Right lobe of liver (tissue), 6 donors: Measurements from ENCODE around the gene XRCC4. TPM values are rescaled to one million over a fixed set of nuclear protein-coding genes. Genes with fewer than 3 reads are reported as not detected.

Experiments used
- ATAC-seq, 4 donors: fragments of 200-7000 bp; cut with Tn5 transposase; one replicate each; pipeline ENCODE4 v1.9.1; 2020; ENCODE audit warnings: mild to moderate bottlenecking in 4 of 4, moderate library complexity in 4 of 4
- DNase-seq, 3 donors: peaks; one replicate each; pipeline ENCODE4 v3.0.0-alpha.2; 2020
- H3K27ac ChIP-seq, 3 donors: fragments of 200-600 bp; one replicate each; pipeline ENCODE4 v1.8.0; 2022
- H3K27me3 ChIP-seq, 2 donors: fragments of 200-600 bp; one replicate each; pipeline ENCODE4 v1.8.0; 2022
- H3K36me3 ChIP-seq, 4 donors: fragments of 200-600 bp; sonication (generic) in 1 of 4; one replicate each; pipeline versions ENCODE4 v1.5.1 to v1.8.0; 2017 to 2022; ENCODE audit warnings: control low read depth in 1 of 4
- H3K4me1 ChIP-seq, 4 donors: fragments of 200-600 bp; sonication (generic) in 1 of 4; one replicate each; pipeline versions ENCODE4 v1.5.1 to v1.8.0; 2017 to 2022; ENCODE audit warnings: control low read depth in 1 of 4
- H3K4me3 ChIP-seq, 3 donors: fragments of 200-600 bp; one replicate each; pipeline ENCODE4 v1.8.0; 2022
- H3K9me3 ChIP-seq, 4 donors: fragments of 200-600 bp; sonication (generic) in 1 of 4; one replicate each; pipeline versions ENCODE4 v1.5.1 to v1.8.0; 2017 to 2022; ENCODE audit warnings: control low read depth in 1 of 4
- POLR2A ChIP-seq: fragments of 450-650 bp; IDR thresholded peaks from one replicate; pipeline ENCODE4 v1.6.1; 2017; ENCODE audit warnings: antibody characterized with exemption, mild to moderate bottlenecking
- WGBS: methylation state at CpG from one replicate; pipeline ENCODE4 v1.1.6; 2018; ENCODE audit warnings: low coverage, low lambda C conversion rate; ENCODE audit not compliant: insufficient coverage; ENCODE audit errors: missing lambda C conversion rate; 5-methylcytosine and 5-hydroxymethylcytosine counted together
- intact Hi-C, 2 donors: fragments of 100-400 bp; cut with DNase I; formaldehyde crosslinking; loops; one replicate each; pipeline versions ENCODE4 v1.11.2 to v1.14.1; 2022
- total RNA-seq, 6 experiments: library from RNA; depleted of rRNA in 2 of 6; stranded (reverse); fragments of >200 nt in 2 of 6; fragmentation: NEBNext Ultra II Directional in 3 of 6; extraction: Animal tissue kit (Norgen Biotek cat#: 25700) in 3 of 6; gene quantifications; one replicate each; pipeline versions ENCODE4 v1.1.0 to v1.2.4, GENCODE V29; 2016 to 2023
- TF ChIP-seq, protein P1 (sequence below), 4 donors: fragments of 200-600 bp in 3 of 4; fragments of 450-650 bp in 1 of 4; IDR thresholded peaks; one replicate each; pipeline versions ENCODE4 v1.5.1 to v1.8.0; 2016 to 2022; ENCODE audit warnings: antibody characterized with exemption in 4 of 4, mild to moderate bottlenecking in 2 of 4
- donor health status: DM: no; HTN: yes; CAD: no.
- donor health status: DM: no; HTN: no; CAD: no.
- donor health status: DM: no; HTN: no; CAD: no.
- donor health status: DM: no; HTN: yes; CAD: no.
- donor health status: DM: no; HTN: yes; CAD: no.

XRCC4 gene
- total RNA-seq, 6 experiments from 2014 or later = 1.6 to 4.8 (median 2.5) TPM

DNA sequence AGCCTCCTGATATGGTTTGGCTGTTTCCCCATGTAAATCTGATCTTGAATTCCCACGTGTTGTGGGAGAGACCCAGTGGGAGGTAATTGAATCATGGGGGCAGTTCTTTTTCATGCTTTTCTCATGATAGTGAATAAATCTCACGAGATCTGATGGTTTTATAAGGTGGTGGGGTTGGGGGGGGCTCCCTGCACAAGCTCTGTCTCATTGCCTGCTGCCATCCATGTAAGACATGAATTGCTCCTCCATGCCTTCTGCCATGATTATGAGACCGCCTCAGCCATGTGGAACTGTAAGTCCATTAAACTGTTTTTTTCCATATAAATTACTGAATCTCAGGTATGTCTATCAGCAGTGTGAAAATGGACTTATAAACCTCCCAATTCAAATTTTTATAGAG, 12.8 kb downstream of the XRCC4 start:
- intact Hi-C loops = no loop called here
- H3K36me3 ChIP-seq = no peaks in the 10 kb centered on the region
- no peak overlapping the region for H3K27ac ChIP-seq
- no peak for ATAC-seq
- H3K4me1 ChIP-seq = peaks cover 0 to 6% (median 0%) of the 10 kb centered on the region in 4 donors
- WGBS = 93% methylated on average over 3 of the region's 3 CpGs
- H3K9me3 ChIP-seq = peaks cover 0 to 4% (median 0%) of the 10 kb centered on the region in 4 donors
- no peak for DNase-seq
- H3K4me3 ChIP-seq = no peak overlapping the region
- TF ChIP-seq POLR2A = no peak
- TF ChIP-seq, protein P1, sequence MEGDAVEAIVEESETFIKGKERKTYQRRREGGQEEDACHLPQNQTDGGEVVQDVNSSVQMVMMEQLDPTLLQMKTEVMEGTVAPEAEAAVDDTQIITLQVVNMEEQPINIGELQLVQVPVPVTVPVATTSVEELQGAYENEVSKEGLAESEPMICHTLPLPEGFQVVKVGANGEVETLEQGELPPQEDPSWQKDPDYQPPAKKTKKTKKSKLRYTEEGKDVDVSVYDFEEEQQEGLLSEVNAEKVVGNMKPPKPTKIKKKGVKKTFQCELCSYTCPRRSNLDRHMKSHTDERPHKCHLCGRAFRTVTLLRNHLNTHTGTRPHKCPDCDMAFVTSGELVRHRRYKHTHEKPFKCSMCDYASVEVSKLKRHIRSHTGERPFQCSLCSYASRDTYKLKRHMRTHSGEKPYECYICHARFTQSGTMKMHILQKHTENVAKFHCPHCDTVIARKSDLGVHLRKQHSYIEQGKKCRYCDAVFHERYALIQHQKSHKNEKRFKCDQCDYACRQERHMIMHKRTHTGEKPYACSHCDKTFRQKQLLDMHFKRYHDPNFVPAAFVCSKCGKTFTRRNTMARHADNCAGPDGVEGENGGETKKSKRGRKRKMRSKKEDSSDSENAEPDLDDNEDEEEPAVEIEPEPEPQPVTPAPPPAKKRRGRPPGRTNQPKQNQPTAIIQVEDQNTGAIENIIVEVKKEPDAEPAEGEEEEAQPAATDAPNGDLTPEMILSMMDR (IDR thresholded peaks at IDR 0.05) = no peak
- H3K27me3 ChIP-seq = no peaks in the 10 kb centered on the region

DNA sequence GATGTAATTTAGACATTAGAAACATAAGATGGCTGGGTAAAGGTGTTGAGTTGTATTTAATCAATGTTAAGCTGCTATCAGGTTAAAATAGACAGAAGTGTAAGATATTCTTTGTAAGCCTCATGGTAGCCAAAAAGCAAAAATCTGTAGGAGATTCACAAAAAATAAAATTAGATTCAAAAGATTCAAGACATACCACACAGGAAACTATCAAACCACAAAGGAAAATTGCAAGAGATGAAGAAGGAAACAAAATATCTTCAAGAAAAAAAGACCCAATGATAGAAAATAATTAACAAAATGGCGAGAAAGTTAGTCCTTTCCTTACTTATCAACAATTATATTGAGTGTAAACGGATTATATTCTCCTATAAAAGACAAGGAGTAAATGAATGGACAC, 15.3 kb downstream of the XRCC4 start:
- H3K4me3 ChIP-seq = no peak overlapping the region
- intact Hi-C loops = no loop called here
- no peaks in the 10 kb centered on the region for H3K27me3 ChIP-seq
- no peaks in the 10 kb centered on the region for H3K36me3 ChIP-seq
- TF ChIP-seq, protein P1 (IDR thresholded peaks at IDR 0.05) = no peak
- no peak for TF ChIP-seq POLR2A
- ATAC-seq = no peak
- peaks cover 0 to 4% (median 0%) of the 10 kb centered on the region in 4 donors for H3K9me3 ChIP-seq
- H3K27ac ChIP-seq = no peak overlapping the region
- WGBS = 88% methylated on average over 2 of the region's 2 CpGs
- no peaks in the 10 kb centered on the region for H3K4me1 ChIP-seq
- no peak for DNase-seq

DNA sequence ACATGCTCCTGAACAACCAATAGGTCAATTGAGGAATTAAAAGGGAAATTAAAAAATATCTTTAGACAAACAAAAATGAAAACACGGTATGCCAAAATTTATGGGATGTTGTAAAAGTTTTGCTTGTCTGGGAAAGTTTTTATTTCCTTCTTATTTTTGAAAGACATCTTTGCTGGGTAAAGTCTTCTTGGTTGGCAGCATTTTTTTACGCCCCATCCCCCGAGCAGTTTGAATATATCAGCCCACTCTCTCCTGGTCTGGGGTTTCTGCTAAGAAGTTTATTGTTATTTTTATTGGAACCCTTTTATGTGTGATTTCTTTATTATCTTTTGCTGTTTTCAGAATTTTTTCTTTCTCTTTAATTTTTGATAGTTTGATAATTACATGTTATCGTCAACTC, 16.3 kb downstream of the XRCC4 start:
- Histone ChIP-seq H3K27me3 (no peaks in the 10 kb centered on the region), H3K27ac (no peak overlapping the region), H3K4me1 (no peaks in the 10 kb centered on the region), H3K36me3 (no peaks in the 10 kb centered on the region), H3K9me3 (peaks cover 0 to 4% (median 0%) of the 10 kb centered on the region in 4 donors), H3K4me3 (no peak overlapping the region)
- no peak for DNase-seq
- TF ChIP-seq, protein P1 (IDR thresholded peaks at IDR 0.05) = no peak
- no peak for TF ChIP-seq POLR2A
- ATAC-seq = no peak
- 96% methylated on average over 4 of the region's 4 CpGs for WGBS
- intact Hi-C loops = no loop called here

DNA sequence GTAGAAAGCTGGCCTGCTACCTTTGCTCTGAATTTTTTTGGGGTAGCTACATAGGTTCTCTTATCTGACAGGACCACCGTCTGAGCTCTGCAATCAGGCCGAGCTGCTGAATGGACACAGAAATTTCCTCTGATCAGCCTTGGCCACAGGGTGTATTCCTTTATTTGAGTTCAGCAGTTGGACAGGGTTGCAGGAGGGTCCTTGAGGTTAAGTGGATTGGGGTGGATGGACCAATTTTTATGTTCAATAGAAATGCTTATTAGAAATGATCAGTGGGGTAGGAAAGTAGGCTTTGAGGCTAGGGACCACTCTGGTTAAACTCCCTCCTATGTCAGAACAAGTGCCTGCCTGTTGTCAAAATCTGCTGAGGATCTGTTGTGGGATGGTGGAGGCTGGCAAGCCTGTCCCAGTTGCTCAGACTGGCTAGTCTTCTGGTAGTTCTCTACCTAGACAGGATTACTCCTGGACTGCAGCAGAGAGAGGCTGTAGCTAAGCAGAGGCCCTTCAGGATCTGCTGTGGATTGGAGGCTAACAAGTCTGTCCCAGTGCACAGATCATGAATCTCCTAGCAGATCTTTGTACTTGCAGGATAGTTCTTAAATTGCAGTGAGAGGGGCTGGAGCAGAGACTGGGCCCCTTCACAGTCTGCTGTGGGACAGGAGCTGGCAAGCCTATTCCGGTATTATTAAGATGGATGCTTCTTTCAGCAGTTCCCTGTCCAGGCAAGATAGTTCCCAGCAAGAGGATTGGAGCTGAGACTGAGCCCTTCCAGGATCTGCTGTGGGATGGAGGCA, 18.0 kb downstream of the XRCC4 start:
- WGBS = 80% methylated on average over 3 of the region's 3 CpGs
- intact Hi-C loops = no loop called here

More for the DNA sequence above, 18.0 kb downstream of the XRCC4 start:
- ATAC-seq (no peak), DNase-seq (no peak)
- no peak overlapping the region for H3K4me3 ChIP-seq
- H3K27ac ChIP-seq = no peak overlapping the region
- peaks cover 0 to 4% (median 0%) of the 10 kb centered on the region in 4 donors for H3K9me3 ChIP-seq
- H3K4me1 ChIP-seq = no peaks in the 10 kb centered on the region
- no peak for TF ChIP-seq POLR2A
- TF ChIP-seq, protein P1 (IDR thresholded peaks at IDR 0.05) = no peak
- no peaks in the 10 kb centered on the region for H3K36me3 ChIP-seq
- H3K27me3 ChIP-seq = no peaks in the 10 kb centered on the region
